ENCODE data around the gene DPP6.

The DPP6 gene

DNA sequence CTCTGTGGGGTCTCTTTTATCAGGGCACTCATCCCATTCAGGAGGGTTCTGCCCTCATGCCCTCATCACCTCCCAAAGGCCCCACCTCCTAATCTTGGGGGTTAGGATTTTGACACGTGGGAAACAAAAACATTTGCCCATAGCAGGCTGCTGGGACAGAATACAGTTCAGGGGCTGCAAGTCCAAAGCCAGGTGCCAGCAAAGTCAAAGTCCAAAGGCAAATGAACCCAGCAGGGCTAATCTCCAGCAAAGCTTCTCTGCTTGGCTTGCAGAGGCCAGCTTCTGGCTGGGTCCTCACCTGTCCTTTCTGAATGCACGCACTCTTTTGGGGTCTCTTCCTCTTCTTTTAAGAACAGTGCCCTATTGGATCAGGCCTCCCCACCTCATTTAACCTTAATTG, 359.9 kb downstream of the DPP6 start:
- no peak for DNase-seq (ENCODE audit: low spot score)

DNA sequence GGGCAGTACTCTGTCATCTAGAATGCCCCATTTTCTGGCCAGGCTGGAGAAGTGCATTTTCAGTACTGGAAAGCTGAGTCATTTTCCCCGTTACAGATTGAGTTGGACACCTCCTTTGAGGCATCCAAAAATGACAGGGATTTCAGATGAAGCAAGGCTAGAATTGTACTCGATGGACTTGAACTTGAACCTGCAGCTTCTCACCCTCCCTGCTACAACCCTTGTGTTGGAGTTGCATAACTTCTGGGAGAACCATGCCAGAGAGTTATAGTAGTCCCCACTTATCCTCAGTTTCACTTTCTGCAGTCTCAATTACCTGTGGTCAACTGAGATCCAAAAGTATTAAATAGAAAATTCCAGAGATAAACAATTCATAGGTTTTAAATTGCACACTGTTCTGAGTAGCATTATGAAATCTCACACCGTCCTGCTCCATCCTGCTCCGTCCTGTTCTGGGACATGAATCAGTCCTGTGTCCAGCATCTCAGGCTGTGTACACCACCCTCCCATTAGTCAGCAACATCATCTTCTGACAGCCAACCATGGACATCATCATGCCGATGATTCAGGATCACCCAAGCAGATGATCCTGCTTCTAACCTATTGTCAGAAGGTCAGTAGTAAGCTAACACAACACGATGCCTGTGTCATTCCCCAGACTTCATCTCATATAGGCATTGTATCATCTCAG, 363.7 kb downstream of the DPP6 start:
- DNase-seq (ENCODE audit: low spot score), result no peak

DNA sequence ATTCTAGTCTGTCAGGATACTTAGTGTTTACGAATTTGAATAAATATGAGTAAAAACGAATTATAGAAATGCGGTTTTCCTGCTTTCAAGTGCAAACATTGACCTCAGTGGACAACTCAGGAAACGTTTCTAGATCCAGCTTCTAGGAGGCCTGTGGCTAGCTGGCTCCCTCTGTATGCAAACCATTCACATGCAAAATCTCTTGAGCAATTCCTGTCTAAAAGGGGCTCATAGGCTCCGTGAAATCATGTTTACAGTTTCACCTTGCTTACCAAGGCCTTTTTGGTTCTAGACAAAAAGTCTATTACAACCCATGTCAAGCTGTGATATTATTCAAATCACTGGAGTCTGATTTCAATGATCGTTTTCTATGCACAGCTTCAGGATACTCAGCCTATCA, 364.5 kb downstream of the DPP6 start:
- DNase-seq (ENCODE audit: low spot score), result no peak

DNA sequence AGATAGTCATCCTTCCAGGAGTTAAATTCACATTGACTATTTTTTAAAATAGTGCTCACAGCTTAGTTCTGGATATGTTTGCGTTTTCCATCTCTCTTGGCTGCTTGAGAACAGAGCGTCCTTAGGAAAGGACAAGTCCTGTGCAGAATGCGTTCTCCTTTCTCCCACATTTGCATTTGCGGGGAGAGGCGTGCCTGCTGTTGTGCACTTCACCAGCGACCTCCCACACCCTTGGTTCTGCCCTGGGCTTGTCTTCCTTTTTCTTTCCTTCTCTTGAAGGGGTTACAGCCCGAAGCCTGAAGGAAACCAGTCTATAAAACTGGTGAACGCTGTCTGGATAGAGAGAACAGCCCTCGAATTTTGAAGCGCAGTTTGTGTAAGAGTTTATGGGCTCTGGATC, 367.1 kb downstream of the DPP6 start:
- DNase-seq (ENCODE audit: low spot score), result no peak

DNA sequence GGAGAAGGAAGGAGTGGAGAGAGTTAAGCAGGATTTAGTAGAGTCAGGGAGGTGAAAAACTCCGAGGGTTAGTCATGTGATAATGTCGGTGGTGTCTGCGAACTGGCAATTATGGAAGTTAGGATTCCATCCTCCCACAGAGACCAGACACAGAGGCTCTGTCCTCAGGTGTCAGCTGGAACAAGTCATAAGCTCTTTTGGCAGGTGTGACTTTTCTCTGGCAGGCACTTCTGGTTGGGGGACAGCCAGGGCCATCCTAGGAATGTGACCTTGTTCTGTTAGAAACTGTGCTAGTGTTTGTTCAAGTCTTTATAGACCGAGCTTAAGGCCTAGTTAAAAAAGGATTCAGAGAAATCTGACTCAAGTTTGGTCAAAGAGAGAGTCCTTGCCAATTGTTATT, 371.0 kb downstream of the DPP6 start:
- DNase-seq (ENCODE audit: low spot score), result no peak

DNA sequence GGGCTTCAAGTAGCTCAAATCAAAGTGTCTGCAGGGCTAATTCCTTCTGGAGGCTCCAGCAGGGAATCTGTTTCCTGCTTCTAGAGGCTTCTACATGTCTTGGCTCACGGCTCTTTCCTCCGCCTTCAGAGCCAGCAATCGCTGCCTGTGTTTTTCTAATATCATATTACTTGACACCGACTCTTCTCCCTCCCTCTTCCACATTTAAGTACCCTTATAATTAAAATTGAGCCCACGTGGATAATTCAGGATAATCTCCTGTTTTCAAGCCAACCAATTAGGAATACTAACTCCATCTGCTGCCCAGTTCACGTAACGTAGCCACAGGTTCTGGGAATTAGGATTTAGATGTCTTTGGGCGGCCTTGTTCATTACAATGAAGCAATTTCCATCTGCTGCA, 372.2 kb downstream of the DPP6 start:
- no peak for DNase-seq (ENCODE audit: low spot score)

DNA sequence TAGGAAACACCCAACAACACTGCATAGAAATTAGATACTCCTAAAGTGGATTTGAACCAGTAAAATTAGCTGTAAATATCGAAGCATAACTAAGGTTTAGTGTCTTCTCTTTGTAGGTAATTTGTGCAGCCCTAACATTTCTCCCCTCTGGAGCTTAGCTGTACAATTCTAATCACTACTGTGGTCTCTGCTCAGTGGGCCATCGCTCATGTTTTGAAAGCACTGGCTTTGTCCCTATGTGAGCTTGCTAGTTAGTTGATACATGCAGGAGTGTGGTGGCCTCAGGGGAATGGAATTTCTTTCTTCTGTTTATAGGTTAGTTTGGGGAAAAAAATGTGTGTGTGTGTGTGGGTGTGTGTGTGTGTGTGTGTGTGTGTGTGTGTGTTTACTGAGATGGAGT, 373.1 kb downstream of the DPP6 start:
- no peak for DNase-seq (ENCODE audit: low spot score)

DNA sequence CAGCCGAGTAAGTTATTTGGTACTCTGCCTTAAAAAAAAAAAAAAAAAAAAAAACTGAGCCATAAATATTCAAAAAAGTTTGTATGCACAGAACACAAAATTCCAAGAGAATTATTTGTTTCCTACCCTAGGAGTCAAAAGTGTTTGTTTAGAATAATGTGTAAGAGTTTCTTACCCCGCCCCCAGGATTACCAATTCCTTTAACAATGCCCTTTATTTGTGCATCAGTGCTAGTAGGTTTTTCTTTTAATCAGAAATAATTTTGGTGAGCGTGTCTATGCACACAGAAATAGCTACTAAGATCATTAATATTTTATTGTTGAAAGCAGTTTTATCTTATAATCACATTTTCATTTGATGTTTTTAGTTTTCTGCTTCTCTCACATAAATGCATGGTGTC, 374.6 kb downstream of the DPP6 start:
- no peak for DNase-seq (ENCODE audit: low spot score)

DNA sequence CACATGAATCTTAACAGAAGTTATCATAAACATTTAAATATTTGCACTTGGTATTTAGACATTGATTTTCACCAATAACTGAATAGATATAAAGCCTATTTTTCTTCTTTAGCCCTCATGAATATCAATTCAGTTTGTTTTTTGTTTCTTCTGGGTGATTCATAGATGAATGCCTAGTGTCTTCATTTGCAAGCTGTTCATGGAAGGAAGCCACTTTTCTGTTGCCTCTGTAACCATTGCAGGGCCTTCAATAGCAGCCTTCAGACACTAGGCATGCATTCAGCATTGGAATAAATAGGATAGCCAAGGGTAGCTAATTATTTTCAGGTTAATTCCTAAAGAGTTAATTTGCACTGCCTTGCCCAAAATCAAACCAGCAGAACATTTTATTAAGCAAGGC, 375.3 kb downstream of the DPP6 start:
- no peak for DNase-seq (ENCODE audit: low spot score)

DNA sequence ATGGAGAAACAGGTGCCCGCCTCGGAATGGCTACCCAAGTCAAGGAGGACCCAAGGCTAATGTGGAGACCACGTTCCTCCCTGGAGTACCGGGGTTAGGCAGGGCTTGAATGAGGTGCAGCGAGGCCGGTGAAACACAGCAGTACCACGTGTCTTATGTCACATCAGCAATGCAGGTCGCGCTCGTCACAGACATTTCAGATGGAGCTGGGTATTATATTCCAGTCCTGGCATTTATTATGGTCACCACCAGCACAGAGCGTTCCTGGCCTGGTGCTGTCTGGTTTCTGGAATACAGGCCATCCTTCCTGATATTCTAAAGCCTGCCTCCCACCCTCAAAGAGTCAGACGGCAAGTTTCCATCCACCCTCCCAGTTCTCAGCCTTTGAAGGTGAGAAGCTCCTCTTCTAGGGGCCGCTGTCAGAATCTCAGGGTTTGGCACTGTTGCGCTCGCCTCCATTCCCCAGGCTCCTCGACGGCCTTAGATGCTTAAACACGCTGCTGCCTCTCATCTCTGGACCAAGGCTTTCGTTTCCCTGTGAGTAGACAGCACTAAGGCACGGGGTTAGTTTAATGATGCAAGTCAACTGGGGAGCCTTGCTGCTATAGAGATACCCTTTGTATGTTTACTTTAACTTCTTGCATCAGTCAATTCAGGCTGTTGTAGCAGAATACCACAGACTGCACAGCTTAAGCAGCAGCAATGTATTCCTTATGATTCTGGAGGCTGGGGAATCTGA, 377.6 kb downstream of the DPP6 start:
- DNase-seq (ENCODE audit: low spot score), result no peak

DNA sequence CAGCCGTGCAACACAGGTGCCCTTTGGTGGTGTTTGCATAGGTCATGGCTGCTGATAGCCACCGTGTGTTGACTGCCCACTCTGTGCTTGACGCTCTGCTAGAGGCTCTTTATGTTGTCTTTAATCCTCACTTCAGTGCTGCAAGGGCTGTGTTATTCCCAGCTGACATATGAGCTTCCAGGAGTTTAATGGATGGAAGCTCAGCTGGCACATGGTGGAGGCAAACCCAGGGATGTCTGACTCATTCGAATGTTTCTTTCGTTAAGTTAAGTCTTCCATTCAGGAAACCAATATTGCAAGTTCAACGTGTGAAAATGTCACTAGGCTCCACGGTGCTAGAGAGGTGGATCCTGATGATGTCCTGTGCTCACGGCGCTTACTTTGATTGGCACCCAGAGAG, 378.4 kb downstream of the DPP6 start:
- DNase-seq (ENCODE audit: low spot score), result no peak

DNA sequence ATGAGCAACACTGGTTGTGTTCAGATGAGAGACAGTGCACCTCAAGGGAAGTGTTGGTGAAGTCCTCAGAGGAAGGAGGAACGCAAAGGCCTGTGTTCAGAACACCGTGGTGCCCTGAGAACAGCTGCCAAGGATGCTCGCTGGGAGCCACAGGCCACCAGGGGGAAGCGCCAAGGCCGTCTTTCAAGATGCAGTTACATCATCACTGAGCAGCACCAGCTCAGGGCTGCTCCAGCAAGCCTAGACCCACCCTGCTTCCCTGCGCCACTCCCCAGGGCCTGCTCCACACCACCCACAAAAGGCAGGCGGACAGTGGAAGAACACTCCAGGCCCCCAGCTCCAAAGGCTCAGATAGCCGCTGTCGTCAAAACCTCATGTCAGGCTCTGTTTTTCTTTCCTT, 378.8 kb downstream of the DPP6 start:
- DNase-seq (ENCODE audit: low spot score), result no peak

DNA sequence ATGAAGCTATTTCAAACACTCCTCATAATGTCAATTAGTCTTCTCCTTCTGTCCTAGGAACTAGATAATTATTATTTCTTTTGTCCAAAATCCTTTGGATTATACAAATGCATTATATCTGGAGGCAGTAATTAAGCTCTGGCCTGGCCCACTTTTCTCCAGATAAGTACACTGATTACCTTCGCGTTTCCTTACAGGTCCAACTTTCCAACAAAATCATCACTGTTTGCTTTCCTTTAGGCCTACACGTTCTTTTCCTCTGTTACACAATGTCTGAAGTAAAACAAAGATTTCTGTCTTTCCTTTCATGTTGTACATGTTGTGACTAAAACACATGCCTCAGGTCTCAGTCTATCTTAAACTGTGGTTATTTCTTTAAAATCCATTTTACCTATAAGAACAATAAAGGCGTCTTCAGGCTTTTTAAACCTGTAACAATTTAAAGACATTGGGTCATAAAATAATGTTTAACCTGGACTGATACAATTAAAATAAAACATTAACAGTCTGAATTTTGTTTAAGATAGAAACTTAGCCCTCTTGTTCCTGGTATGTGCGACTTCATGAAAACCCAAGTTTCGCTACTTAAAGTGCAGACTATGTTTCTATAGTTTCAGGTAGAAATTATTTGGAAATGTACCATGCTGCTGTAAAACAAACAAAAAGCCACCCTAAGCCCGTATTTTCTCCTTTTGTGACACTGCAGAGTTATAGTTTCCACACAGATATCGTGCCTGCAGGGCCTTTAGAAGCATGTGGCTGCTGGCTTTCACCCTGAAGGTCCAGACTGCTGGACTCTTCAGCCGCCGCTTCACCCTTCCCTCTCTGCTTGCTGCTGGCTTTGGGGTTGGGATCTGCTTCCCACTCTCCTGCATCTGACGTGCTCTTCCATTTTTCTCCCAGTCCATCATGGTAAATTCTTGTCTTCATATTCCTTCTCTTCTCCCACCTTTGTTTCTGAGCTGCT, 381.7 kb downstream of the DPP6 start:
- DNase-seq (ENCODE audit: low spot score), result no peak

DNA sequence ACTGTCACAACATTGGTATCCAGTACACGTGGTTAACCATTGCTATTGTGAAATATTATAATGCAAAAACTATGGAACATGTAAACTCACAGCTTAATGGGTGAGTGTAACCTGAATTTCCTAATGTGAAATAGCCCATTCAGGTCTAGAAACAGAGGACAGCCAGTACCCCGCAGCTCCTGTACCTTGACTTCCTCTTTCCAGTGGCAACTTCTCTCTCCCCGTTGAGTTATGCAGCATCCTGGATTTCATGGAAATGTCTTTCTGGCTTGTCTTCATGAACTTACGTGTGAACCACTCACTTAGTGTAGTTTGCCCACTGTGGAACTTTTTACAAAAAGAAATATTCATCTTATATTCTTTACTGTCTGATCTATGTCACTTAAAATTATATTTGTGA, 384.4 kb downstream of the DPP6 start:
- no peak for DNase-seq (ENCODE audit: low spot score)

DNA sequence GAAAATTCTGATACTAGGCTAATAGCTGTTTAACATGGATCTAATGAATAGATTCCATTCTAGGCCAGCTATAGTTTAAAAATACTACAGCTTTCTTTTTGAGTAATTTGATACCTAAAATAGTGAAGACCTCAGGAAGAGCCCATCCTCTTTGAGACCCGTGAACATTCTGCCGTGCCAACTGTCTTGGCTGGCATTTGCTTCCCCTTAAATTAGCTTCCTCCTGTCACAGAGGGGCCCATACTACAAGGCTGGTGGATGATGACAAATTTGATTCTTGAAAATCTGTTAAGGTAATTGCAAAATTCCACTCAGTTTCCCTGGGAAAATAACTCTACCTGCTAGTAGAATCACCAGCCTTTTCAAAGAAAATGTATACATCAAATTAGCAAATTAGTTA, 385.0 kb downstream of the DPP6 start:
- DNase-seq (ENCODE audit: low spot score), result no peak

DNA sequence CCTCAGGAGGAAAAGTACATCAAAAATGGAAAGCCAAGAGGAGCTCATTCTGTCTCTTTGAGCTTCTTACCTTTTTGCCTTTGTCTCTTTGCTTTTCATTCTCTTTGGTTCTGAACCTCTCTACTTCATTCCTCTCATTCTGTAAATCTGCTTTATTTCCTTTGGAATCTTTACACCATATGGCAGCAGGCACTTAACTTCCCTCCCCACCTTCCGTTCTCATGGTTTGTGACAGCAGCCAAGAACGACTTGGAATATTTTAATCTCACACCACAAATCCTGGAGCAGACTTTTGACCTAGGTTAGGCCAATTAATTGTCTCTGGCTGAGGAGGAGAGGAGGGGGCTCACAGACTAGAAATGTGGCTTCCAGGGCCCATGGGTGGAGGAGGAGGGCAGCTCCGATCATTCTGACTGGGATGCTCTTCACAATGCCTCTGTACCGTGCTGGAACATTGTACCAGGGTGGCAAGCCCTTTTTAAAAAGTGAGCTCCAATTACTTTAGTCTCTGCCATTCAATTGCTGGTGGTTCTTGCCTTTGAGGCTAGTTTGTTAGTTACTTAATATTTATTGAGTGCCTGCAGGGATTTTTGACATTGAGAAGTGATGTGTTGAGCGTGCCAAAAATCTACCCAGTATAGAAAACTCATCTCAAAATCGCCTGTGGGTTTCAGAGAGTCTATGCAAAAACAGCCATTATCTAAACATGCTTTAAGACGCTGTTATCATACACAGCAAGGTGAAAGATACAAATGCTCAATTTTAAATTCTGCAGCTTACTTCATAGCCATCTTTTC, 386.6 kb downstream of the DPP6 start:
- DNase-seq (ENCODE audit: low spot score), result no peak

DNA sequence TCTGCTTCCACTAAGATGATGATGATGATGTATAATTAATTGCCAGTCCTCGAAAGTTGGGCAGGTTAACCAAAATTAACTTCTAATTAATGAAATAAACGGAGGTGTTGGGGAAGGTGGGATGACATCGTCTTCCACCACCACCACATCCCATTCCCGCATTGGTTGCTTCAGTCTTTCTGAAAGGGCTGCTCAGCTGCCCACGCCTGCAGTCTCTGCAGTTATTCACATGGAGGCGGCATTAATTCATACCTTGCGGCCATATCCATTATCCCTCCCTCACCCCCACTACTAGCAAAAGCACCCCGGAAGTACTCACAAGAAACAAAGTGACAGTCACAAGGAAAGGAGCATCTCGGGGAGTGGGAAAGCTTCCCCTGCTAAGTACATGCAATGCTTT, 387.9 kb downstream of the DPP6 start:
- DNase-seq (ENCODE audit: low spot score), result no peak

DNA sequence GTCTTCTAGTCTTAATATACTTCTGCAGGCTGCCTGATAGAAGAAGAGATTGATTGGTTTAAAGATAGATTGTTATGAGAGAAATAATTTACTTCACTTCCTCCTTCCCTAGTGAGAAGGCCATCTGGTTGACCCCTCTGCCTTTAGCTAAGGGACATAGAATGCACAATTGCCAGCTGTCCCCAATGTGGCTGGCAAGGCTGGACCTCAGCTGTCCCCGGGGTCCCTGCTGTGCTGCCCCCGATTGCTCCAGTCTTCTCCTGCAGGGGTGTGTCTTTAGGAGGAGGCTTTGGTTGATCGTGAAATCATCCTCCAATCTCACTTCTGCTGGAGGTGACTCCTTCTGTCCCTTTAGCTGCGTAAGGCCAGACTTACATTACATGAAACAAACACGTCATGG, 388.5 kb downstream of the DPP6 start:
- no peak for DNase-seq (ENCODE audit: low spot score)

DNA sequence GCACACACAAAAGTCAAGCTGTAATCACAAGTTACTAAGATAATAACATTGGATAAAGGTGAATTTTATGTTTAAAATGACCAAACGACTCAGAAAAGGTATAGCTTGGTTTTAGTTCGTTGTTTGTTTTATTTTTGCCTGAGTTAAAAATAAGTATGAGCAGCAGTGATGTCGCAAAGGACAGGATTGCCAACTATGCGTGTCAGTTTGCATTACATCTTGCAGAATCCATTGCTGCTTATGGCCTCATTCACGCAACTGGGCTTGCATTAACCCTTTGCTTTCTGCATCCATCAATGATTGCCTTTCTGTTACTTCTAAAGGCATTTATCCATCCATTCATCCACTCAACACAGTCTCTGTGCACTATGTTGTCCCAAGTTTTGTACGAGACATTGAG, 389.6 kb downstream of the DPP6 start:
- no peak for DNase-seq (ENCODE audit: low spot score)

DNA sequence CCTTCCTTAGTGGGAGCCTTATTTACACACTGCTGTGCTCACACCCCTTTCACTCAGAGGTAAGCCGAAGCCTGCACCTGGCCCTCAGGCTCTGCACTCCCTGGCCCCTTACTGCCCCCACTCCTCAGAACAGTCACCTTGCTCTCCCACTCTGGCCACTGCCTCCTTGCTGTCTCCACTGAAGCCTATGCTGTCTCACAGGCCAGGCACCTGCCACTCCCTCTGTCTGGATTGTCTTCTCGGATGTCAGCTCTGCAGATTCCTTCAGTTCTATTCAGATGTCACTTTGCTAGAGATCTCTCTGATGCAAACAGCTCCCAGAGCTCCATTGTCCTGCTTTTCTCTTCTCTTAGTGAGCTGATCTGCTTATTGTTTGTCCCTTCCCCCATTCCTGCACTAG, 390.7 kb downstream of the DPP6 start:
- DNase-seq (ENCODE audit: low spot score), result no peak

DNA sequence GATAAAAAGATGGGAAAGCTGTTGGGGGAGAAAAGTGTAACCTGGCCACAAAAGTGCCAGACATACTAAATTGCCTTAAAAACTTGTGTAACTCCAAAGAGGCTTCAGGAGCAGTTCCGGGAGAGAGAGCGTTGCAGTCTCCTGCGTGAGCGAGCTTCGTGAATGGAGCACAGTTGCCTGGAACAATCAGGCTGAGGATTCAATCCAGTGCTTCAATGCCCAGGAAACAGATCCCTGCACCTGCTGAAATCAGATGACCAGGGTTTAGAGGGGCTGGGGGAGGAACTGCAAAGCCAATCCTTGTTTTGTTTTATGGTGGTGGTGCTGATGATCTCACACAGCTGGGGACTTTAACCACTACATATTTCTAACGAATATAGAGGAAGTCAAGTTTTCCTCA, 398.3 kb downstream of the DPP6 start:
- no peak for DNase-seq (ENCODE audit: low spot score)

All from AG08395 (cell line).